HEK293T (cell line): ENCODE measurements around the gene KRT17.

Source experiments
- CTCF ChIA-PET: fragments of 350-600 bp; formaldehyde crosslinking; extraction: SDS; loops from one replicate; lab custom pipeline; 2021; ENCODE audit warnings: antibody characterized with exemption, inconsistent platforms; lab: Yijun Ruan, JAX
- POLR2A ChIA-PET: fragments of 350-600 bp; formaldehyde crosslinking; extraction: SDS; loops from one replicate; lab custom pipeline; 2020; ENCODE audit warnings: antibody characterized with exemption, inconsistent platforms; lab: Yijun Ruan, JAX
- DNase-seq: peaks from one replicate; pipeline ENCODE4 v3.0.0; 2012; ENCODE audit warnings: mixed read lengths; ENCODE audit errors: extremely low spot score
- ARNT ChIP-seq: fragments of 450-650 bp; IDR thresholded peaks from 2 replicates; pipeline ENCODE4 v1.6.1; 2017; ENCODE audit warnings: mild to moderate bottlenecking
- BHLHE40 ChIP-seq: fragments of 450-650 bp; IDR thresholded peaks from 2 replicates; pipeline ENCODE4 v1.6.1; 2016; ENCODE audit warnings: mild to moderate bottlenecking, moderate library complexity, borderline replicate concordance
- CTBP1 ChIP-seq: fragments of 450-650 bp; IDR thresholded peaks from 2 replicates; pipeline ENCODE4 v1.6.1; 2016; ENCODE audit warnings: borderline replicate concordance
- ELF4 ChIP-seq: fragments of 450-650 bp; IDR thresholded peaks from 2 replicates; pipeline ENCODE4 v1.6.1; 2017; ENCODE audit warnings: antibody characterized with exemption
- FOXA1 ChIP-seq: fragments of 450-650 bp; IDR thresholded peaks from 2 replicates; pipeline ENCODE4 v1.6.1; 2016; ENCODE audit warnings: mild to moderate bottlenecking
- FOXK2 ChIP-seq: fragments of 450-650 bp; IDR thresholded peaks from 2 replicates; pipeline ENCODE4 v1.6.1; 2016; ENCODE audit warnings: mild to moderate bottlenecking
- FOXM1 ChIP-seq: fragments of 450-650 bp; IDR thresholded peaks from 2 replicates; pipeline ENCODE4 v1.6.1; 2017; ENCODE audit warnings: mild to moderate bottlenecking, borderline replicate concordance
- HDGF ChIP-seq: fragments of 450-650 bp; IDR thresholded peaks from 2 replicates; pipeline ENCODE4 v1.6.1; 2017; ENCODE audit warnings: antibody characterized with exemption, borderline replicate concordance
- L3MBTL2 ChIP-seq: fragments of 450-650 bp; conservative IDR thresholded peaks from 2 replicates; pipeline ENCODE4 v1.6.1; 2016; ENCODE audit warnings: mild to moderate bottlenecking
- LEF1 ChIP-seq: fragments of 450-650 bp; IDR thresholded peaks from 2 replicates; pipeline ENCODE4 v1.6.1; 2017; ENCODE audit warnings: mild to moderate bottlenecking, borderline replicate concordance
- NFRKB ChIP-seq: fragments of 450-650 bp; IDR thresholded peaks from 2 replicates; pipeline ENCODE4 v1.6.1; 2016; ENCODE audit warnings: mild to moderate bottlenecking, moderate library complexity
- PKNOX1 ChIP-seq: fragments of 450-650 bp; IDR thresholded peaks from 2 replicates; pipeline ENCODE4 v1.6.1; 2016
- SP1 ChIP-seq: fragments of 450-650 bp; IDR thresholded peaks from 2 replicates; pipeline ENCODE4 v1.6.1; 2017
- SUZ12 ChIP-seq: fragments of 450-650 bp; IDR thresholded peaks from 2 replicates; pipeline ENCODE4 v1.6.1; 2016; ENCODE audit warnings: mild to moderate bottlenecking
- TARDBP ChIP-seq: fragments of 450-650 bp; IDR thresholded peaks from 2 replicates; pipeline ENCODE4 v1.6.1; 2016
- ZNF384 ChIP-seq: fragments of 450-650 bp; IDR thresholded peaks from 2 replicates; pipeline ENCODE4 v1.6.1; 2016

Gene KRT17

GRCh38 chr17:41651625-41652460 is 27.5 kb upstream of the KRT17 start:
- no peak for DNase-seq
- POLR2A ChIA-PET, result no interaction called here

GRCh38 chr17:41650794-41651624 is 26.6 kb upstream of the KRT17 start:
- TF ChIP-seq FOXM1, result no peak
- TF ChIP-seq ELF4, result no peak
- no peak for TF ChIP-seq HDGF
- no peak for TF ChIP-seq ZNF384
- no peak for TF ChIP-seq PKNOX1
- TF ChIP-seq ARNT, result no peak
- TF ChIP-seq FOXK2, result no peak
- no peak for TF ChIP-seq TARDBP
- no peak for TF ChIP-seq FOXA1
- TF ChIP-seq BHLHE40, result no peak
- no peak for TF ChIP-seq NFRKB
- no peak for TF ChIP-seq CTBP1
- no peak for TF ChIP-seq L3MBTL2
- TF ChIP-seq SP1, result no peak
- TF ChIP-seq LEF1, result no peak
- TF ChIP-seq SUZ12, result no peak
- ChIA-PET POLR2A (interaction anchor here (1.8 to 3.3 kb wide), 2 partner anchors 15 to 38 kb away, joined by 4 to 28 read pairs; partner anchors contain the start of gene EIF1), CTCF (interaction anchor here (1.4 to 1.5 kb wide), 3 partner anchors 10 to 102 kb away, joined by 6 to 8 read pairs (median 7); no protein-coding TSS in a partner anchor)
- no peak for DNase-seq

More at GRCh38 chr17:41651625-41652460, 27.5 kb upstream of the KRT17 start:
- CTCF ChIA-PET, result interaction anchor here (0.6 to 2.4 kb wide), 5 partner anchors 9 to 102 kb away, joined by 3 to 14 read pairs (median 7); no protein-coding TSS in a partner anchor
- TF ChIP-seq SUZ12 (no peak), NFRKB (no peak), ZNF384 (no peak), PKNOX1 (no peak), FOXA1 (no peak), BHLHE40 (no peak), ELF4 (no peak)

- CTCF ChIA-PET, result interaction anchor here (0.8 to 5.5 kb wide), 7 partner anchors 13 to 794 kb away, joined by 3 to 104 read pairs (median 8); no protein-coding TSS in a partner anchor
- DNase-seq, result no peak
- TF ChIP-seq SP1, result no peak
- no peak for TF ChIP-seq L3MBTL2
- no peak for TF ChIP-seq HDGF
- 0 out of 2 replicates have a peak, but pooled peaks have one; percentile 5 for TF ChIP-seq TARDBP
- POLR2A ChIA-PET, result interaction anchor here (1.8 to 3.3 kb wide), 2 partner anchors 16 to 39 kb away, joined by 4 to 28 read pairs; partner anchors contain the start of gene EIF1
Measured at GRCh38 chr17:41649923-41650519, 25.6 kb upstream of the KRT17 start.

- POLR2A ChIA-PET, result interaction anchor here (0.6 to 3.3 kb wide), 8 partner anchors 14 to 99 kb away, joined by 3 to 28 read pairs (median 5); partner anchors contain the start of gene EIF1
- TF ChIP-seq L3MBTL2 (peak; percentile 15; the same call in 1 of the 2 replicates), NFRKB (no peak), FOXM1 (no peak), CTBP1 (0 out of 2 replicates have a peak, but pooled peaks have one; percentile 10), BHLHE40 (no peak), TARDBP (peak; percentile 95), FOXA1 (no peak), ZNF384 (peak; percentile 97)
- CTCF ChIA-PET, result interaction anchor here (0.5 to 5.5 kb wide), 41 partner anchors 9 to 1066 kb away, joined by 3 to 104 read pairs (median 4); partner anchors contain the start of genes EIF1 and KRT17
- DNase-seq, result peak; percentile 88
Measured at GRCh38 chr17:41648411-41649195, 24.2 kb upstream of the KRT17 start.

GRCh38 chr17:41647940-41648410 is 23.6 kb upstream of the KRT17 start:
- DNase-seq, result peak; percentile 90
- TF ChIP-seq FOXM1 (no peak), L3MBTL2 (peak; percentile 15; the same call in 1 of the 2 replicates)
- ChIA-PET POLR2A (interaction anchor here (1.0 to 3.3 kb wide), 6 partner anchors 16 to 99 kb away, joined by 4 to 28 read pairs (median 6); partner anchors contain the start of gene EIF1), CTCF (interaction anchor here (0.8 to 5.5 kb wide), 31 partner anchors 9 to 832 kb away, joined by 3 to 104 read pairs (median 4); partner anchors contain the start of genes EIF1 and KRT17)
